ENCODE results near the gene CLSTN3. TPM values are rescaled to one million over a fixed set of nuclear protein-coding genes. Genes with fewer than 3 reads are reported as not detected.

Gene CLSTN3
- total RNA-seq, 2 donors from 2014 or later = 8.3 to 13.1 TPM

GRCh38 chr12:7207866-7208625 lies 77.9 kb downstream of the CLSTN3 start:
- intact Hi-C loops (cut with DNase I, micrococcal nuclease) = no loop called here
- ATAC-seq = no peak
- DNase-seq = no peak

Other genes with a start within 250 kb of the CLSTN3 start
- 1 to 10 TPM; 2.9 to 4.3 TPM for gene LRRC23, start 225.5 kb upstream of the CLSTN3 start, total RNA-seq
- 10 to 100 TPM in 1 of 2 donors, 1 to 10 TPM in 1; 3.1 to 10.9 TPM for gene ENO2, start 215.8 kb upstream of the CLSTN3 start, total RNA-seq
- 10 to 100 TPM; 64.6 to 78.9 TPM for gene ATN1, start 202.4 kb upstream of the CLSTN3 start, total RNA-seq
- not detected for gene RNU7-1, start 186.6 kb upstream of the CLSTN3 start, total RNA-seq
- 100 to 1,000 TPM; 151 to 168 TPM for gene C12orf57, start 186.3 kb upstream of the CLSTN3 start, total RNA-seq
- gene PTPN6, start 179.0 kb upstream of the CLSTN3 start, total RNA-seq = 10 to 100 TPM; 40.0 to 43.9 TPM
- 100 to 1,000 TPM; 202 to 249 TPM for gene PHB2, start 159.7 kb upstream of the CLSTN3 start, total RNA-seq
- gene EMG1, start 159.5 kb upstream of the CLSTN3 start, total RNA-seq = 10 to 100 TPM; 31.6 to 34.1 TPM
- gene LPCAT3, start 111.9 kb upstream of the CLSTN3 start, total RNA-seq = 10 to 100 TPM; 87.1 to 87.9 TPM
- 100 to 1,000 TPM in 1 of 2 donors, 10 to 100 TPM in 1; 54.9 to 109 TPM for gene C1S, start 69.7 kb upstream of the CLSTN3 start, total RNA-seq
- 100 to 1,000 TPM in 1 of 2 donors, 10 to 100 TPM in 1; 63.1 to 129 TPM for gene C1R, start 37.9 kb upstream of the CLSTN3 start, total RNA-seq
- 10 to 100 TPM; 48.6 to 52.7 TPM for gene C1RL, start 21.2 kb upstream of the CLSTN3 start, total RNA-seq
- gene RBP5, start 1.5 kb upstream of the CLSTN3 start, total RNA-seq = 1 to 10 TPM; 2.0 to 2.8 TPM
- gene PEX5, start 59.3 kb downstream of the CLSTN3 start, total RNA-seq = 10 to 100 TPM; 36.9 to 39.2 TPM
- gene ACSM4, start 173.7 kb downstream of the CLSTN3 start, total RNA-seq = not detected

Measured in left colon (tissue), 2 donors.